B cell (primary cell): ENCODE results near the gene CHD5. TPM values are rescaled to one million over a fixed set of nuclear protein-coding genes. Genes with fewer than 3 reads are reported as not detected.

ENCODE experiments used
- ATAC-seq: fragments of 200-7000 bp; cut with Tn5 transposase; one replicate; pipeline ENCODE4 v1.10.0; 2021; ENCODE audit warnings: low read depth, mild to moderate bottlenecking, moderate number of reproducible peaks, moderate library complexity
- CTCF ChIA-PET: fragments of 350-600 bp; sonication (Branson Sonifier 250); formaldehyde crosslinking; loops from one replicate; lab custom pipeline; 2021; ENCODE audit warnings: antibody characterized with exemption, inconsistent platforms; lab: Charles Lee
- POLR2A ChIA-PET: fragments of 350-600 bp; sonication (Branson Sonifier 250); formaldehyde crosslinking; loops from one replicate; lab custom pipeline; 2021; ENCODE audit warnings: antibody characterized with exemption; lab: Charles Lee
- DNase-seq: peaks from one replicate; pipeline ENCODE4 v3.0.0; 2013
- H2AFZ ChIP-seq: 2 replicates; pipeline ENCODE4 v1.6.1; 2012; ENCODE audit warnings: mild to moderate bottlenecking, low read depth, low read length; ENCODE audit not compliant: insufficient read depth, poor library complexity, severe bottlenecking
- H3K27ac ChIP-seq, 2 donors: 1 replicate in 1 of 2; 2 replicates in 1 of 2; pipeline ENCODE4 v1.5.1; 2012 to 2013; ENCODE audit warnings: low read length in 2 of 2, mild to moderate bottlenecking in 2 of 2, moderate library complexity in 1 of 2
- H3K27me3 ChIP-seq, 4 experiments: fragments of 200-600 bp in 1 of 4; sonication (generic) in 1 of 4; replicated peaks in 1 of 4; 1 replicate in 2 of 4; 2 replicates in 2 of 4; pipeline versions ENCODE4 v1.6.1 to v1.7.0; 2013 to 2016; ENCODE audit warnings: low read length in 3 of 4, mild to moderate bottlenecking in 2 of 4, mixed read lengths in 1 of 4, moderate library complexity in 1 of 4; ENCODE audit not compliant: insufficient read depth in 4 of 4, control insufficient read depth in 3 of 4; ENCODE audit errors: control extremely low read depth in 1 of 4
- H3K36me3 ChIP-seq, 2 experiments: replicated peaks in 1 of 2; 1 replicate in 1 of 2; 2 replicates in 1 of 2; pipeline versions ENCODE4 v1.6.1 to v1.7.1; 2013; ENCODE audit warnings: low read length in 1 of 2; ENCODE audit not compliant: insufficient read depth in 2 of 2, control insufficient read depth in 1 of 2; ENCODE audit errors: control extremely low read depth in 1 of 2, extremely low read depth in 1 of 2
- H3K4me1 ChIP-seq, 2 donors: fragments of 200-600 bp in 1 of 2; sonication (generic) in 1 of 2; 1 replicate in 1 of 2; 2 replicates in 1 of 2; pipeline versions ENCODE4 v1.5.1 to v1.6.1; 2013 to 2017; ENCODE audit warnings: low read length in 2 of 2; ENCODE audit not compliant: control insufficient read depth in 2 of 2, insufficient read depth in 2 of 2
- H3K4me2 ChIP-seq: replicated peaks from 2 replicates; pipeline ENCODE3; 2012; ENCODE audit warnings: mild to moderate bottlenecking, low read depth, low read length; ENCODE audit not compliant: poor library complexity, severe bottlenecking
- H3K4me3 ChIP-seq, 5 experiments: fragments of 200-600 bp in 1 of 5; sonication (generic) in 1 of 5; 1 replicate in 3 of 5; 2 replicates in 2 of 5; pipeline versions ENCODE4 v1.5.1 to v1.7.0; 2011 to 2016; ENCODE audit warnings: low read length in 4 of 5, mild to moderate bottlenecking in 4 of 5, low read depth in 2 of 5, control low read depth in 1 of 5, moderate library complexity in 1 of 5; ENCODE audit not compliant: insufficient read depth in 1 of 5; ENCODE audit errors: control extremely low read depth in 1 of 5, extremely low read depth in 1 of 5
- H3K79me2 ChIP-seq: fragments of 200-600 bp; sonication (generic); one replicate; pipeline ENCODE4 v1.6.0; 2016; ENCODE audit warnings: low read length; ENCODE audit not compliant: control insufficient read depth, insufficient read depth
- H3K9ac ChIP-seq: fragments of 200-600 bp; sonication (generic); 2 replicates; pipeline ENCODE4 v1.6.1; 2017; ENCODE audit warnings: mild to moderate bottlenecking, low read length, moderate library complexity
- H3K9me3 ChIP-seq, 3 donors: one replicate each; pipeline versions ENCODE4 v1.6.1 to v1.7.1; 2013; ENCODE audit warnings: low read length in 2 of 3; ENCODE audit not compliant: control insufficient read depth in 2 of 3, insufficient read depth in 1 of 3; ENCODE audit errors: control extremely low read depth in 1 of 3
- H4K20me1 ChIP-seq: 2 replicates; pipeline ENCODE4 v1.6.0; 2012; ENCODE audit warnings: mild to moderate bottlenecking, low read length; ENCODE audit not compliant: insufficient read depth, control insufficient read depth, poor library complexity, severe bottlenecking
- H3K27ac Mint-ChIP-seq: one replicate; pipeline ENCODE4 v1.8.0; 2021; ENCODE audit warnings: mixed read lengths
- H3K27me3 Mint-ChIP-seq: one replicate; pipeline ENCODE4 v1.8.0; 2021; ENCODE audit warnings: mixed read lengths
- H3K4me1 Mint-ChIP-seq: one replicate; pipeline ENCODE4 v1.8.0; 2021; ENCODE audit warnings: mixed read lengths
- H3K4me3 Mint-ChIP-seq: one replicate; pipeline ENCODE4 v1.8.0; 2021; ENCODE audit warnings: mixed read lengths
- H3K9me3 Mint-ChIP-seq: one replicate; pipeline ENCODE4 v1.8.0; 2022; ENCODE audit warnings: mixed read lengths; ENCODE audit not compliant: insufficient read depth
- CTCF ChIP-seq: fragments of 200-600 bp; IDR thresholded peaks from one replicate; pipeline ENCODE4 v1.8.0; 2022; ENCODE audit warnings: antibody characterized with exemption, mild to moderate bottlenecking
- WGBS: methylation state at CpG from one replicate; pipeline ENCODE4 v1.1.5; 2013; ENCODE audit warnings: missing lambda C conversion rate; ENCODE audit not compliant: insufficient coverage; 5-methylcytosine and 5-hydroxymethylcytosine counted together
- intact Hi-C: fragments of 100-400 bp; cut with micrococcal nuclease; formaldehyde crosslinking; loops from one replicate; pipeline ENCODE4 v1.10.0; 2022
- polyA plus RNA-seq: library from polyadenylated mRNA; depleted of rRNA; stranded (reverse); fragments of >200 nt; gene quantifications from 2 replicates; pipeline ENCODE4 v1.2.3, GENCODE V29; 2012
- total RNA-seq, 2 donors: library from RNA; stranded (reverse); fragments of 120-200 nt in 1 of 2; gene quantifications; 1 replicate in 1 of 2; 2 replicates in 1 of 2; pipeline versions ENCODE4 v1.2.3 to v1.2.4, GENCODE V29; 2013 to 2022

Gene CHD5
- total and polyA plus RNA-seq, 2 donors (not counting 1 experiment from before 2014, with no cell fraction given): 0.18 to 0.20 TPM

GRCh38 chr1:6163973-6164617 lies 16.0 kb downstream of the CHD5 start:
- no peak for ATAC-seq
- peaks cover 0 to 13% (median 0%) of the 10 kb centered on the region in 4 experiments for H3K27me3 ChIP-seq

More at GRCh38 chr1:6163973-6164617, 16.0 kb downstream of the CHD5 start:
- ChIA-PET CTCF (no interaction called here), POLR2A (no interaction called here)
- Histone ChIP-seq H3K4me2 (no peak overlapping the region), H3K9me3 (no peaks in the 10 kb centered on the region), H3K4me1 (no peaks in the 10 kb centered on the region), H3K27ac (no peak overlapping the region), H2AFZ (no peak overlapping the region), H3K79me2 (no peaks in the 10 kb centered on the region), H3K9ac (no peak overlapping the region), H3K36me3 (no peaks in the 10 kb centered on the region), H4K20me1 (no peaks in the 10 kb centered on the region), H3K4me3 (no peak overlapping the region)
- no peak for DNase-seq
- H3K4me3 Mint-ChIP-seq: no peak overlapping the region
- 86% methylated on average over 5 of the region's 19 CpGs for WGBS
- intact Hi-C loops: no loop called here
- no peaks in the 10 kb centered on the region for H3K4me1 Mint-ChIP-seq
- no peak for TF ChIP-seq CTCF
- H3K9me3 Mint-ChIP-seq: no peaks in the 10 kb centered on the region
- peaks cover 4% of the 10 kb centered on the region for H3K27me3 Mint-ChIP-seq
- H3K27ac Mint-ChIP-seq: no peak overlapping the region
